HG03354 (cell line): ENCODE data around the gene PLK5.

Source experiments
- ATAC-seq: cut with Tn5 transposase; IDR thresholded peaks from one replicate; pipeline ENCODE4 v1.9.1; 2021; ENCODE audit warnings: mild to moderate bottlenecking; ENCODE audit not compliant: unreplicated experiment, poor library complexity, severe bottlenecking

Gene PLK5

DNA sequence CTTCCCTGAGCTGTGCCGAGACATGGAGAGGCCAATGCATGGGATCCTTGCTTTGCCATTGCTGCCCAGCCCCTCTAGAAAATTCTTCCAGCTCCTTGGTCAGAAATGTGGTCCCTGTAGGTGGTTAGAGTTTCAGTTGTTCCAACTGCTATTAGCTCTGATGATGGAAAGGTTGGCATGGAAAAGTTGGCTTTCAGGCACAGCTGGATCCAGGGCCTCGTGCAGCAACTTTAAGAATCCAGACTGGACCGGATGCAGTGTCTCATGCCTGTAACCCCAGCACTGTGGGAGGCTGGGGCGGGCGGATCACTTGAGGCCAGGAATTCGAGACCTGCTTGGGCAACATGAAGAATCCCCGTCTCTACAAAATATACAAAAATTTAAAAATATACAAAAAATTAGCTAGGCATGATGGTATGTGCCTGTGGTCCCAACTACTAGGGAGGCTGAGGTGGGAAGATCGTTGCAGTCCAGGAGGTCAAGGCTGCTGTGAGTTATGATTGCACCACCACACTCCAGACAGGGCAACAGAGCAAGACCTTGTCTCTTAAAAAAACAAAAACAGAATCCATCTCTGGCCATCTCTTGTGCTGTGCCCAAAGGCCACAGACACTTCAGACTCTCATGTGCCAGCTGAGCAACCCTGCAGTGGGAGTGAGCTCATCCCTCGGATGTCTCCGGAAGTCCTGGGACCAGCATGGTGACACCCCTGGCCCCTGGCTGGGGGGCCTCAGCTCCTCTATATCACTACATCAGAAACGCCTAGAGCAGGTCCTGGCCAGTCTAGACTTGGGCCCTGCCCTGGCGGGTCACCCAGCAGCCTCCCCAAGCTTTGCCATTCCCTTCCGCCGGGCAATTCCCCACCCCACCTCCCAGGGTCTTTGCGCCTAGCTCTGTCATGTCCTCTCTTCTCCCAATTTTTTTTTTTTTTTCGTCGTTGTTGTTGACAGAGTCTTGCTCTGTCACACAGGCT is 27.5 kb downstream of the PLK5 start:
- no peak for ATAC-seq

DNA sequence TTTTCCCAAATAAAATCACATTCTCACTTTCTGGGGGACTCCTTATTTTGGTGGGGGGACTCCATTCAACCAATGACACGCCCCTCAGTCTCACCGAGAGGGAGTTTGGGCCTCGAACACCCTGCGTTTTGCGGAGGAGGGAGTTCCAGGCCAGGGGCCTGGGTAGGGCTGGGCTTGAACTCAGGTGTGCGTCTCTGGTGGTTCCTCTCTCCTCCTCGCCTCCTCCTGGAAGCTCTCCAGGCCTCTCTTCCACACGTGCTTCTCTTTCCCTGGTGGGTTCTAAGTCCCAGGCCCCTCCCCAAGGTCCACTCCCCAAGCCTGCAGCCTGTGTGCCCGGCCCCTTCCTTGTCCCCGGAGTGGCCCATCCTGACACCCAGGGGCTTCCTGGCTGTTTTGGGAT is 29.5 kb downstream of the PLK5 start:
- ATAC-seq, result no peak

DNA sequence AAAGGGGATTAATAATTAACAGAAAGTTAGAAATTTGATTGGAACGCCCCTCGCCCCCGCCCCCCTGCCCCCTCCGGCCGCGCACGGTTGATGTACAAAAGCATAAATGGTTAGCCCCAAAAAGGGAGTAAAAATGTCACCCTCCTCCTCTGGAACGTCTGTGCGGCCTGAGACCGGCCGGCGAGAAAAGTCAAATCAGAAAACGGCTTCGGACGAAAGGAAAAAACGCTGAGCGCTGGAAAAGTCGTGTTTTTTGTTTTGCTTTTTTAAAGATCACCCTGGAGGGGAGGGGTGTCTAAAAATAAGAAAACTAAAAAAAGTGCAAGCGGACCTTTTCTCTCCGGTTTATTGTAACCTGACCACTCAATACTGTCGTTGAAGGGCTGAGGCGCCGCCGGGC is 31.1 kb downstream of the PLK5 start:
- no peak for ATAC-seq

DNA sequence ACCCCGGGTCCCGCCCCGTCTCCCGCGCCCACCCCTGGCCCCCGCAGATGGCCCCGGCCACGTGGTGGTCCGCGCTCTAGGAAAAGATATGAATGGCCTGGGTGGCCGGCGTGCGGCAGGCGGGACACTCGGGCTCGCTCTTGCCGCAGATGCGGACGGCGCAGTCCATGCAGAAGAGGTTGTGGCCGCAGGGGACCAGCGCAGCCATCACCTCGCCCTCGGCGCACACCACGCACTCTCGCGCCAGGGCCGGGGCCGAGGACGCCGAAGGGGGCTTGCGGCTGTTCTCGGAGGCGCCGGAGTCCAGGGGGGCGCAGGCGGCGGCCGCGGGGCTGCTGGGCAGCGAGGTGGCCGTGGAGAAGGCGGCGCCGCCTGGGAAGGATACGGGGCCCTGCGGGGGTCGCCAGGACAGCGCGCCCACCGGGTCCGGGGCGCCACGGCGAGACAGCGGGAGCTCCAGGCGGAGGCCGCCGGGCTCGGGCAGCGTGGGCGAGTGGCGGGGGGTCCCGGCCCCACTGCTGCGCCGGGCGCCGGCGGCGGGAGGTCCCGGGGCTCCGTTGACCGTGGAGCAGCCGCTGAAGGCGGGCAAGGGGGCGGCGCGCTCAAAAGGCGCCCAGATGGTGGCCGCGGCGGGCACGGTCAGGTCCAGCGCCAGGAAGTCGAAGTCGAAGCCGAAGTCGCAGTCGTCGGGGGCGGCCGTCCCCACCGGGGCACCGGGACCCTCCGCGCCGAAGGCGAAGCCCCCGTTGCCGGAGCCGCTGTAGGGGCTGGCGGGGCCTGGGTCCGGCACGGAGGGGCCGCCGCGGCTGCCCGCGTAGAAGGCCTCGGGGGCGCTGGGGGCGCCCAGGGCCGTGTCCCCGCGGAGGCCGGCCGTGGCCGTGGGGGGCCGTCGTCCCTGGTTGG is 31.9 kb downstream of the PLK5 start:
- ATAC-seq, result no peak

DNA sequence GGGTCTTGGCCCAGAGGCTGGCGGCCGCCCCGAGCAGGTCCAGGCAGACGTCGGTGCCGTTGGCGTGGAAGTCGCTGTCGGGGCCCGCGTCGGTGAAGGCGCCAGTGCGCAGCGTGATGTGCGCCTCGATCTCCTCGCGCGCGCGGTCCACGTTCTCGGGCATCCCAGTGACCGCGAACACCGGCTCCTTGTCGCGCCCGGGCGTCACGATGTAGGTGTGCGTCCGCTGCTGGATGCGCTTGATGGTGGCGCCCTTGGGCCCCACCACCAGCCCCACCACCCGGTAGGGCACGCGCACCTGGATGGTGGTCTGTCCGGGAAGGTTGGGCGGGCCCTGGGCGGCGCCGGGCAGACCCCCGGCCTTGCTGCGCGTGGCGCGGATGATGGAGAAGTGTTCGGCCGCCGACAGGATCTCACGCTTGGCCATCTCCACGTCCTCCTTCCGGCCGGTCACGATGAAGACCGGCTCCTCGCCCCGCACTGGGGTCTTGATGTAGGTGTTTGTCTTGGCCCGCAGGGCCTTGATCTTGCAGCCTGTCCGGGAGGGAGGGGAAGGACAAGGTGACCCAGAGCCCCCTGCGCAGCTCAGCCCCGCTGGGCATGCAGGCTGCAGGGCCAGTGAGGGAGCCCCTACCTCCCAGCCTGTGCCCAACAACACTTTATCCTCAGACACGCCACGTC is 32.7 kb downstream of the PLK5 start:
- no peak for ATAC-seq

DNA sequence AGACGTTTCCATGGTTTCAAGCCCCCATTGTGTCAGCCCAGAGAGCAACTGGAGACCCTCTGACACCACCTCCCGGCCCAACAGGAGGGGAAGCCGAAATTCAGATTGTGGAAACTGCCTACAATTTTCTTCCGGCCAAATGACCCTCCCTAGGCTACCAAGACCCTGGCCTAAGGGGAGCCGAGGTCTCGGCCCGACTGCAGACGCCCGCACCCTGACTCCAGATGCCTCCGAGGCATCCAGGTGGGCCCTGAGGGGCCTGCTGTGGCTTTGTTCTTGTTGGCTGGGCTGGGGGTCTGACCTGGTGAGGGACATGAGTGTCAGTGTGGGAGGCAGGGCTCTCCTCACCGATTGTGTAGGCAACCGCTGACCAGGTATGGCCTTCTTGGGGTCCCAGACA is 34.7 kb downstream of the PLK5 start:
- no peak for ATAC-seq

DNA sequence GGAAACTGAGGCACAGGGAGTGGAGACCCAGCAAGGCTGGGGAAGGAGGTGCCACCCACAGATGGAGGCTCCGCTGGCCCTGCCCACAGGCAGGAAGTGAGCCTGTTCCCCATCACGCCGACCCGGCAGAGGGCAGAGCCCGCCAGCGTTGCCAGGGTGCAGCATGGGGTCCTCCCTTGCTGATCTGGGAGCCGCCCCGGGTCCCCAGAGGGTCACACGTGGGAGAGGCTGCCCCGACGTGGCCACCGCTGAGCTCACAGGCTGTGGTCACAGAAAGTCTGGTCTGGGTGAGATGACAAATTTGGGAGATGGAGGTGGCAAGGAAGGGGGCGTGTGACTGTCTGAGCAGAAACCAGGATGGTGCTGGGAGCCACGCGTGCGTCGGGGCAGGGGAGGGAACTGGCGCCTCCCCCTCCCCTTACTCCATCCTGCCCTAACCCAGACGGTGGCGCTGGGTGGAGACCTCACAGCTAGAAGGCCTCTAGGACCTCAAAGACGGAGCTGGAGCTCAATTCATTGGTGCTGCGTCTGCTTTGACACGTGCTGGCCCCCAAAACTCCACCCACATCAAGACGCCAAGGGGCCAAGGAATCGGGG is 36.5 kb downstream of the PLK5 start:
- ATAC-seq, result no peak

DNA sequence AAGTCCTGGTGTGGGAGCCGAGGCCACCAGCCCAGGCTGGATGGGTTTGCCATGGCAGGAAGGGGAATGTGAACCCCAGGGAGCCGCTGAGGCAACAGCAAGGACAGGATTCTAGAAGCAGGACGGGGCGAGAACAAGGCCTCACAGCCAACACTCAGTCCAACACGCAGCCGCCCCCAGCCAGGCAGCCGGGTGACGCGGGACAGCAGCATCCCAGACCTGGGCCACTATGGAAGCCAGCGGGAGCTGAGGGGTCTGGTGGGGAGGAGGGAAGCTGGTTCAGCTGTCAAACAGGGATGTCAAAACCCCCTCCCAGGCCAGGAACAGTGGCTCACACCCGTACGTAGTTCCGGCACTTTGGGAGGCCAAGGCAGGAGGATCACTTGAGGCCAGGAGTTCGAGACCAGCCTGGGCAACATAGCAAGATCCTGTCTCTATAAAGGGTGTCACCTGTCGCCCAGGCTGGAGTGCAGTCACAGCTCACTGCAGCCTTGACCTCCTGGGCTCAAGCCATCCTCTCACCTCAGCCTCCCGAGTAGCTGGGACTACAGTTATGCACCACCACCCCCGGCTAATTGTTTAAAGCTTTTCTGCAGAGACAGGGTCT is 37.5 kb downstream of the PLK5 start:
- ATAC-seq, result no peak

DNA sequence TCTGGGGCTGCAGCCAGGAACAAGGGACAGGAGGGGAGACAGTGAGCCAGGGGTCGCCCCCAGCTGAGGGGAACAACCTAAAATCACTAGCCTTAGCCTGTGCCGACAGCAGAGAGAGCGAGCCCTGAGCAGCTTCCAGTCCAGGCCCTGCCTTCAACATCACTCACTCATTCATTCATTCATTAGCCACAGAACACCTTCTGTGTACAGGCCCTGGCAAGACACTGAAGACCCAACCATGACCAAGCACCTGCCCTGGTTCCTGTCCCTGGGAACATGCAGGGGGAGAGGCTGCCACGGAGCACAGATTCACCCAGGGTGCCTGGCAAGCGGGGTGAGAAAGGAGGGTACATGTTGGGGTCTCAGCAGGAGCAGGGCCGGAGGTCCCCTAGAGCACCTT is 39.4 kb downstream of the PLK5 start:
- ATAC-seq, result no peak

DNA sequence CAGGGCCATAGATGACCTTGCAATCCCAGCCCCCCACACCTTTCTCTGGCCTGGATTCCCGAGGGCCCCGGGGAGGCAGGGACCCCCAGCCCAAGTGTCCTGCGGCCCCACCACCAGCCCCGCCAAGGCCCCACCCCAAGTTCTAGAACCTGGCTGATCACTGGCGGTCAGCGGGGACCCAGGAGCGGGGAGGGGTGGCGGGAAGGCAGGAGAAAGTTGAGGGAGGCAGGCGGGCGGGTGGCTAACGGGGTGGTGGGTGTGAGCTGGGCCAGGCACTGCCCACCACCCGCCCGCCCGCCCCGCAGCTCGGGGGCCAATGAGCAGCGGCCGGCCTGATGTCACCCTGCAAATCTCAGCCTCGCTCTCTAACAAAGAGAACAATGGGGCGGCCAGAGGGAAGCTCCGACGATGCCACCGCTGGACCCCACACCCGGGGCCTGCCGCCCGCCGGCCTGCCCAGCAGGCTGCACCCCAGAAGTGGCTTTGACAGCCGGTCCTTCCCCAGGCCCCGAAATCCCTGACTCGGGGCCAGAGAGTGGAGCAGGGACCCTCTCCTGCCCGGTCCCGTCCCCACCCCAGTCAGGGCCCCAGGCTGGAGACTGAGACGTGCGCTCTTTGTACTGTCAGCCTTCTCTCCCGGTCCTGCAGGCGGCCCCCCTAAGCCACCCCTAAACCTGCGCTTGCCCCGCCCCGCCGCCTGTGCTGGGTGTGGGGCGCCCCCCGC is 42.7 kb downstream of the PLK5 start:
- ATAC-seq, result no peak

DNA sequence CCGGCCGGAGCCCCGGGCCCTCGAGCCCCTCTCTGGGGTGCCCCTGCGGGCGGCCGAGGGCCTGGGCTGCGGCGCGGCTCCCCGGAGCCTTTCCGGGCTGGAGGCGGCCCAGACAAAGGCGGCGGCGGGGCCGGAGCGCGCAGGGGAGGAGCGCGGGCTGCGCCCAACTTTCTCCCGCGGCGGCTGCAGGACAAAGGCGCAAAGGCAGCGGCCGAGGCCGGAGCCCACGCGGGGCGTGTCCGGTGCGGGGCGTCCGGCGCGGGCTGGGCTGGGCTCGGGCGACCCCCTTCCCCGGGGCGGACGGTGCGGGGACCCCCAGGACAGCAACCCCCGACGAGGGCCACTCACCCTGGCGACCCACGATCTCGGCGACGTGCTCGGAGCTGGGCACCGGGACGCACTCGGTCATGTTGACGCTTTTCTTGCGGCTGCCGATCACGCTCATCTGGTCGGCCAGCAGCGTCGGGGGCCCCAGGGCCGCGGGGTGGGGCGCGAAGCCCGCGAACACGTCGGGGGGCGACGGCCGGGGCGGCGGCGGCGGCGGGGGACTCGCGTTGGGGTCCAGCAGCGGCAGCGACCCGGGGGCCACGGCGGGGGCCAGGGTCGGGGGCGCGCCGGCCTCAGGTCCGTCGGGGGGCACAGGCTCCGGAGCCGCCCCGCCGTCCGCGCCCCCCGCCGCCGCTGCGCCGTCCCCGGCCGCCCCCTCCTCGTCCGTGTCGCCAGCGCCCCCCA is 43.4 kb downstream of the PLK5 start:
- ATAC-seq, result no peak

DNA sequence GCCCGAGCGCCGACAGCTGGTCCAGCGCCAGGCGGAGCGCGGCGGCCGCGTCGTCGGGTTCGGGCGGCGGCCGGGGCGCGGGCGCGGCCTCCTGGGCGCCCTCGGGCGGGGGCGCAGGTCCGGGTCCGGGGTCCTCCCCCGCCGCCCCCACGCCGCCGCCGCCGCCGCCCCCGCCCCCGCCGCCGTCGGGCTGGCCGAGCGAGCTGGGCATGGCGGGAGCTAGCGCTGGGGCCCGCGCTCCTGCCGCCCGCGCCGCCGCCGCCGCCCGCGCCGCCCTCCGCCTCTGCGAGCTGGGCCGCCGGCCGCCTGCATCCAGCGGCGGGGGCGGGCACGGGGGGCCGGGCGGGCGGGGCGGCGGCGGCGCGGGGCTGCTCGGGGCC is 44.0 kb downstream of the PLK5 start:
- peak; percentile 31 for ATAC-seq

DNA sequence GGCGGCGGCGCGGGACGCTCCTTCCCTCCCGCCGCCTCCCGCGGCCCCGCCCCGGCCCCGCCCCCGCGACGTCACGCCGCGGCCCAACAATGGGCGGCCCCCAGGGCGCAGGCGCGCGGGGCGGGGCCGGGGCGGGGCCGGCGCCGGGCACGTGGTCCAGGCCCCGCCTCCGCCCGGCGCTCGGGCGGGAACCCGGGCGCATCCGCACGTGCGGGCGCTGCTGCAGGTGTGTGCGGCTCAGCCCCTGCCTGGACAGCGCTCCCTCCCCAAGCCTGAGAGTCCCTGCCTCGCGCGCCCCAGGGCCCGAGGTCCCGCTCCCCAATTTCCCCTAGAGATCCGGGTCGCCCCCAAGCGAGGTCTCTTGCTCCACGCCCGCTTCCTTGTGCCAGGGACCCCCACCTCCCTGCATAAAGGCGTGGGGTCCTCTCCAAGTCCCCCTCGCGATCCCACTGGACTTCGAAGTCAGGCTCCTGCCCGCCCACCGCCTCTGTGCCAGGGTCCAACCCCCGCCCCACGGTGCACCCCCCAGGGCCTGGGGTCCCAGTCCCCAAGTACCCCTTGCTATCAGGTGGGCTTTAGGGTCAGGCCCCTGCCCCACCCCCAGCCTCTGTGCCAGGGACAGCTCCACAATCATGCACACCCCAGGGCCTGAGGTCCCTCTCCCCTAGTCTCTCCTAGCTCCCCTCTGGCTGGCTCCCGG is 44.6 kb downstream of the PLK5 start, which contains the start of gene MEX3D:
Gene MEX3D (minus strand): TSS at position 6 of the 700 bp plus-strand sequence. CDS start 267 bp downstream, outside the sequence.
- ATAC-seq, result peak; percentile 49

DNA sequence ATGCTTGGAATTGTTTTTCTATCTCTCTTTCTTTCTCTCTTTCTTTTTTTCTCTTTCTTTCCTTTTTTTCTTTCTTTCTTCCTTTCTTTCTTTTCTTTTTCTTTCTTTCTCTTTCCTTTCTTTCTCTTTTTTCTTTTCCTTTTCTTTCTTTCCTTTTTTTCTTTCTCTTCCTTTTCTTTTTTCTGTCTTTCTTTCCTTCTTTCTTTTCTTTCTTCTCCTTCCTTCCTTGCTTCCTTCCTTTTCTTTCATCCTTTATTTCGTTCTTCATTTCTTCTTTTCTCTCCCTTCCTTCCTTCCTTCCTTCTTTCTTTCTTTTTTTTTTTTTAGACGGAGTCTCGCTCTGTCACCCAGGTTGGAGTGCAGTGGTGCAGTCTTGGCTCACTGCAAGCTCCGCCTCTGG is 46.1 kb downstream of the PLK5 start:
- no peak for ATAC-seq

DNA sequence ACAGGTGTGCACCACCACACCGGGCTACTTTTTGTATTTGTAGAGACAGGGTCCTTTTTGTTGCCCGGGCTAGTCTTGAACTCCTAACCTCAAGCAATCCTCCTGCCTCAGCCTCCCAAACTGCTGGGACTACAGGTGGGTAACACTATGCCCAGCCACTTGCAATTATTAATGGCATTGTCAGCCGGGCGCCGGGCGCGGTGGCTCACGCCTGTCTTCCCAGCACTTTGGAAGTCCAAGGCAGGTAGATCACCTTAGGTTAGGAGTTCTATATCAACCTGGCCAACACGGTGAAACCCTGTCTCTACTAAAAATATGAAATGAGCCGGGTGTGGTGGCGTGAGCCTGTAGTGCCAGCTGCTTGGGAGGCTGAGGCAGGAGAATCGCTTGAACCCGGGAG is 47.0 kb downstream of the PLK5 start:
- no peak for ATAC-seq

DNA sequence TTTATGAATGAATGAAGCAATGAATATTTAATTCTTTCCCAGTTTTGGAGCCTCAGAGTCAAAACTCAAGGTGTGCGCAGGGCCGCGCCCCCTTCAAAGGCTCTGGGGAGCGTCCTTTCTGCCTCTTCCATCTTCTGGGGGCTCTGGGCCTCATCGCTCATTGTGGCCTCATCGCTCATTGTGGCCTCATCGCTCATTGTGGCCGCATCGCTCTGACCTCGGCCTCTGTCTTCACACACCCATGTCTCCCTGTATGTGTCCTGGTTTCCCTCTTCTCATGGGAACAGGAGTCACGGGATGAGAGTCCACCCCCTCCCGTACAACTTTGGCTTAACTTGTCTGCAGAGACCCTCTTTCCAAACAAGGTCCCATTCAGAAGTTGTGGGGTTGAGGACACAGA is 47.5 kb downstream of the PLK5 start:
- no peak for ATAC-seq

DNA sequence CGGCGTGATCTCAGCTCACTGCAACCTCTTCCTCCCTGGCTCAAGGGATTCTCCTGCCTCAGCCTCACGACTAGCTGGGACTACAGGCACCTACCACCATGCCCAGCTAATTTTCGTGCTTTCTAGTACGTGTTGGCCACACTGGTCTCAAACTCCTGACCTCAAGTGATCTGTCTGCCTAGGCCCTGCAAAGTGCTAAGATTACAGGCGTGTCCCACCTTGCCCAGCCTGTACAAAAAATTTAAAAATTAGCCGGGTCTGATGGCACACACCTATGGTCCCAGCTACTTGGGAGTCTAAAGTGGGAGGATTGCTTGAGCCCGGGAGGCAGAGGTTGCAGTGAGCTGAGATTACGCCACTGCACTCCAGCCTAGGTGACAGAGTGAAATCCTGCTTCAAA is 48.9 kb downstream of the PLK5 start:
- ATAC-seq, result no peak
